ENCODE results near the gene IGSF3. TPM values are rescaled to one million over a fixed set of nuclear protein-coding genes. Genes with fewer than 3 reads are reported as not detected.

IGSF3 gene
- total and polyA plus RNA-seq, 9 donors: 0.38 to 2.1 (median 1.0) TPM

DNA sequence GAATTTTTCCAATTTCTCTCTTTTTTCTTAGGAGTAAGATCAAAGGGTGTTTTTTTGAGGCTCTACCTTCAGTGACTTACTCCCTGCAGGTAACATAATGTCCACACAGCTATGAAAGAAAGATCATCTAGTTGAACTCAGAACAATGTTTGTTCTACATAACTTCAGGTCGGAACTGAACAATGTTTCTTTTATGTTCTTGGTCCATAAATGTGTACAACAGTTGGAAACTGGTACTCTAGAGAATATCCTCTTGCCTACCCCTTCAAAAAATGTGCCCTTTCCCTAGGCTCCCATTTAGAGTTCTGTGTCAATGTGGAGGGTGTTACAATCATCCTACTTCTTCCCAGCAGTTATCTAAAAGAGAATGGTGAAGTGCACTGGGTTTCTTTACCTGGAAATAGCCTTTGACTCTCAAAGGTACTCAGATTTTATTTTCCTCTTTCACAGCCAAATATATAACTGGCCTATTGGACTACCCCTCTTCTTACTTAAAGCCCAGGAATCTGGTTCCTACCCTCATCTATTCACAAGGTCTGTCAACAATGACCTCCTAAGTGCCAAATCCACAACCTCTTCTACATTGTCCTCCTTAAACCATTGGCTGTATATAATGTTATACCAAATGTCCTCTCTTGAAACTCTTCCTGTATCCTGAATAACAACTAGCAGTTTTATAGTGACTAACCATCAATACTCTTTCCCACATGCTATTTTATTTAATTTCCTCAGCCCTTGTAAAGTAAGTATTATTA is 139.0 kb downstream of the IGSF3 start:
- H3K4me1 ChIP-seq (ENCODE audit: insufficient read depth): no peaks in the 10 kb centered on the region
- 87 to 93% (median 88%) methylated on average over 1 of the region's 1 CpG for WGBS, 3 donors
- TF ChIP-seq, protein P1, sequence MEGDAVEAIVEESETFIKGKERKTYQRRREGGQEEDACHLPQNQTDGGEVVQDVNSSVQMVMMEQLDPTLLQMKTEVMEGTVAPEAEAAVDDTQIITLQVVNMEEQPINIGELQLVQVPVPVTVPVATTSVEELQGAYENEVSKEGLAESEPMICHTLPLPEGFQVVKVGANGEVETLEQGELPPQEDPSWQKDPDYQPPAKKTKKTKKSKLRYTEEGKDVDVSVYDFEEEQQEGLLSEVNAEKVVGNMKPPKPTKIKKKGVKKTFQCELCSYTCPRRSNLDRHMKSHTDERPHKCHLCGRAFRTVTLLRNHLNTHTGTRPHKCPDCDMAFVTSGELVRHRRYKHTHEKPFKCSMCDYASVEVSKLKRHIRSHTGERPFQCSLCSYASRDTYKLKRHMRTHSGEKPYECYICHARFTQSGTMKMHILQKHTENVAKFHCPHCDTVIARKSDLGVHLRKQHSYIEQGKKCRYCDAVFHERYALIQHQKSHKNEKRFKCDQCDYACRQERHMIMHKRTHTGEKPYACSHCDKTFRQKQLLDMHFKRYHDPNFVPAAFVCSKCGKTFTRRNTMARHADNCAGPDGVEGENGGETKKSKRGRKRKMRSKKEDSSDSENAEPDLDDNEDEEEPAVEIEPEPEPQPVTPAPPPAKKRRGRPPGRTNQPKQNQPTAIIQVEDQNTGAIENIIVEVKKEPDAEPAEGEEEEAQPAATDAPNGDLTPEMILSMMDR (IDR thresholded peaks at IDR 0.05): no peak
- no peak for TF ChIP-seq POLR2A (IDR thresholded peaks at IDR 0.05)
- no peak for TF ChIP-seq EP300 (IDR thresholded peaks at IDR 0.05)
- H3K27me3 ChIP-seq: no peaks in the 10 kb centered on the region
- no peak overlapping the region for H3K4me3 ChIP-seq
- intact Hi-C loops (cut with DNase I): no loop called here
- H3K27ac ChIP-seq: no peak overlapping the region
- no peaks in the 10 kb centered on the region for H3K36me3 ChIP-seq
- no peak for DNase-seq
- no peaks in the 10 kb centered on the region for H3K9me3 ChIP-seq

DNA sequence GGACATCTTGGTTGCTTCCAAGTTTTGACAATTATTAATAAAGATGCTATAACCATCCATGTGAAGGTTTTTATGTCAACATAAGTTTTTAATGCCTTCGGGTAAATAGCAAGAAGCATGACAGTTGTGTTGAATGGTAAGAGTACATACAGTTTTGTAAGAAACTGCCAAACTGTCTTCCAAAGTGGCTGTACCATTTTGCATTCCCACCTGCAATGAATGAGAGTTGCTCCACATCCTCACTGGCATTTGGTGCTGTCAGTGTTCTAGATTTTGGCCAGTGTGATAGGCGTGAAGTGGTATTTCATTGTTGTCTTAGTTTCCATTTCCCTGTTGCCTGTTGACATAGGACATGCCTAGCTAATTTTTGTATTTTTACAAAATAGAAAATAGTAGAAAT is 142.1 kb downstream of the IGSF3 start:
- TF ChIP-seq EP300 (IDR thresholded peaks at IDR 0.05) (no peak), POLR2A (IDR thresholded peaks at IDR 0.05) (no peak)
- TF ChIP-seq, protein P1 (IDR thresholded peaks at IDR 0.05): no peak
- DNase-seq: no peak
- Histone ChIP-seq H3K36me3 (no peaks in the 10 kb centered on the region), H3K27me3 (no peaks in the 10 kb centered on the region), H3K27ac (no peak overlapping the region), H3K4me1 (ENCODE audit: insufficient read depth) (no peaks in the 10 kb centered on the region), H3K9me3 (no peaks in the 10 kb centered on the region), H3K4me3 (no peak overlapping the region)
- intact Hi-C loops (cut with DNase I): no loop called here
- WGBS, 3 donors: 96 to 98% (median 98%) methylated on average over 2 of the region's 2 CpGs

MicroRNAs encoded within 50 kb of the gene (microRNA counts, 767-probe panel; counts per million panel counts)
- microRNA hsa-miR-320b (530 counts per million, percentile 78 among the panel's probes with 10 or more counts), microRNA hsa-miR-548ac (530 counts per million, percentile 78 among the panel's probes with 10 or more counts)

Small RNA genes lying within 50 kb of the gene (microRNA-seq; reads per million reads assigned to microRNA genes)
- 0.18 to 0.63 (median 0.38) reads per million in 3 donors for gene MIR320B1
- gene MIR548AC: 0 reads per million in 3 donors

Small RNA genes lying within 50 kb of the gene (small RNA-seq; reads per million reads assigned to genes)
- gene MIR320B1 (not detected), gene MIR548AC (not detected)

Other genes with a start within 250 kb of the IGSF3 start
- gene CD58, start 96.7 kb downstream of the IGSF3 start, total RNA-seq: 10 to 100 TPM in 1 of 7 donors, 1 to 10 TPM in 6; 5.2 to 10.9 (median 6.3) TPM
- 10 to 100 TPM in 1 of 2 donors, 1 to 10 TPM in 1; 6.8 to 14.4 TPM for gene CD58, start 96.7 kb downstream of the IGSF3 start, polyA plus RNA-seq
- 1 to 10 TPM in 3 of 7 donors, under 1 TPM in 4; 0.30 to 2.0 (median 0.82) TPM for gene CD2, start 86.7 kb upstream of the IGSF3 start, total RNA-seq
- 10 to 100 TPM in 1 of 2 donors, 1 to 10 TPM in 1; 1.0 to 11.1 TPM for gene CD2, start 86.7 kb upstream of the IGSF3 start, polyA plus RNA-seq
- gene PTGFRN, start 242.2 kb upstream of the IGSF3 start, total RNA-seq: 10 to 100 TPM; 26.0 to 87.6 (median 65.8) TPM
- gene PTGFRN, start 242.2 kb upstream of the IGSF3 start, polyA plus RNA-seq: 100 to 1,000 TPM in 1 of 2 donors, 10 to 100 TPM in 1; 22.9 to 106 TPM